Lower leg skin (tissue), 3 donors: ENCODE data around the gene DUOXA1.

Experiments
- POLR2A ChIP-seq, 2 donors: fragments of 450-650 bp; IDR thresholded peaks; one replicate each; pipeline ENCODE4 v1.6.1; 2016 to 2017; ENCODE audit warnings: antibody characterized with exemption in 2 of 2, mild to moderate bottlenecking in 1 of 2, moderate library complexity in 1 of 2
- TF ChIP-seq, protein P1 (sequence below), 3 donors: fragments of 450-650 bp; IDR thresholded peaks; one replicate each; pipeline ENCODE4 v1.5.1; 2016; ENCODE audit warnings: antibody characterized with exemption in 3 of 3, mild to moderate bottlenecking in 3 of 3, moderate library complexity in 2 of 3

DNA sequence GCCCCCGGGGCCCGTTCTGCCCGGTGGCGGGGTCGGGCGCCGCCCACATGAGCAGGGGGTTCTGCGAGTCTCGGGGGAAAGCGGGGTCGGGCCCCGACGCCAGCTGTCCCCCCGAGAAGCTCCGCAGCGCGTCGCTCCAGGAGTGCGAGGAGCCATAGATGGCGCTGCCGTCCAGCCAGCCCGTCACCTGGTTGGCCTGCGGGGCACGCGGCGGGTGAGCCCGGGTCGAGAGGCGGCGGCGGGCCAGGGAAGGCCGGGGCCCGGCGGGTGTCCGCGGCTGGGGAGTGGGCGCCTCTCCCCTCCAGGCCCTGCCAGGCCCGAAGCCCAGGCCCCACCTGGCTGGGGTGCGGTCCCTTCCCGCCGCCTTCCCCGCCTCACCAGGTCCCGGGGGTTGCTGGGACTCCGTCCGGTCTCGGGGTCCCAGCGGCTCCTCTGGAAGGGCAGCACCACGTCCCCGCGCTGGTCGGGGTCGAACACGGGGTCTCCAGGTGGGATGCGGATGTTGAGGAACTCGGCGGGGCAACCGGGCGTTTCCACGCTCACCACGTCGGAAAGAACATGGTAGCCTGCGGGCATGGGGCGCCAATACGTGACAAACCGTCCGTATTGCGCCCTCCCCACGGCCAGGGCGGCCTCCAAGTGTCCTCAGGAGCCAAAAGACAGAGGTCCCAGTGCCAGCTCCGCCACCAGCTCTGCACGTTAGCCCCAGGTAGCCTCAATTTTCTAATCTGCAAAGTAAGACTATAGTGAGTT is 18.1 kb downstream of the DUOXA1 start:
- TF ChIP-seq, protein P1, sequence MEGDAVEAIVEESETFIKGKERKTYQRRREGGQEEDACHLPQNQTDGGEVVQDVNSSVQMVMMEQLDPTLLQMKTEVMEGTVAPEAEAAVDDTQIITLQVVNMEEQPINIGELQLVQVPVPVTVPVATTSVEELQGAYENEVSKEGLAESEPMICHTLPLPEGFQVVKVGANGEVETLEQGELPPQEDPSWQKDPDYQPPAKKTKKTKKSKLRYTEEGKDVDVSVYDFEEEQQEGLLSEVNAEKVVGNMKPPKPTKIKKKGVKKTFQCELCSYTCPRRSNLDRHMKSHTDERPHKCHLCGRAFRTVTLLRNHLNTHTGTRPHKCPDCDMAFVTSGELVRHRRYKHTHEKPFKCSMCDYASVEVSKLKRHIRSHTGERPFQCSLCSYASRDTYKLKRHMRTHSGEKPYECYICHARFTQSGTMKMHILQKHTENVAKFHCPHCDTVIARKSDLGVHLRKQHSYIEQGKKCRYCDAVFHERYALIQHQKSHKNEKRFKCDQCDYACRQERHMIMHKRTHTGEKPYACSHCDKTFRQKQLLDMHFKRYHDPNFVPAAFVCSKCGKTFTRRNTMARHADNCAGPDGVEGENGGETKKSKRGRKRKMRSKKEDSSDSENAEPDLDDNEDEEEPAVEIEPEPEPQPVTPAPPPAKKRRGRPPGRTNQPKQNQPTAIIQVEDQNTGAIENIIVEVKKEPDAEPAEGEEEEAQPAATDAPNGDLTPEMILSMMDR (IDR thresholded peaks at IDR 0.05), result no peak
- TF ChIP-seq POLR2A (IDR thresholded peaks at IDR 0.05), result no peak
